HG03342 (cell line): ENCODE data around the gene GAMT.
"Not testable (repeated sequence)": the region's sequence is repeated elsewhere in the genome, so short reads cannot be mapped to it uniquely, and the experiment has no call there.

Source experiments
- ATAC-seq: cut with Tn5 transposase; IDR thresholded peaks from one replicate; pipeline ENCODE4 v1.9.1; 2021; ENCODE audit warnings: mild to moderate bottlenecking, moderate library complexity; ENCODE audit not compliant: unreplicated experiment

The GAMT gene

DNA sequence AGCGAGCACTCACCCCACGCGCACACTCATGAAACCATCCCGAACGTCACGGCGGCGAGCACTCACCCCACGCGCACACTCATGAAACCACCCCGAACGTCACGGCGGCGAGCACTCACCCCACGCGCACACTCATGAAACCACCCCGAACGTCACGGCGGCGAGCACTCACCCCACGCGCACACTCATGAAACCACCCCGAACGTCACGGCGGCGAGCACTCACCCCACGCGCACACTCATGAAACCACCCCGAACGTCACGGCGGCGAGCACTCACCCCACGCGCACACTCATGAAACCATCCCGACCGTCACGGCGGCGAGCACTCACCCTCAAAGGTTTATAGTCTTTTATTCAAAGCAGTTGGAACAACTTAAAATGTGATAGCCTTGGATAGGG lies 18.7 kb upstream of the GAMT start:
- not testable (repeated sequence) for ATAC-seq

DNA sequence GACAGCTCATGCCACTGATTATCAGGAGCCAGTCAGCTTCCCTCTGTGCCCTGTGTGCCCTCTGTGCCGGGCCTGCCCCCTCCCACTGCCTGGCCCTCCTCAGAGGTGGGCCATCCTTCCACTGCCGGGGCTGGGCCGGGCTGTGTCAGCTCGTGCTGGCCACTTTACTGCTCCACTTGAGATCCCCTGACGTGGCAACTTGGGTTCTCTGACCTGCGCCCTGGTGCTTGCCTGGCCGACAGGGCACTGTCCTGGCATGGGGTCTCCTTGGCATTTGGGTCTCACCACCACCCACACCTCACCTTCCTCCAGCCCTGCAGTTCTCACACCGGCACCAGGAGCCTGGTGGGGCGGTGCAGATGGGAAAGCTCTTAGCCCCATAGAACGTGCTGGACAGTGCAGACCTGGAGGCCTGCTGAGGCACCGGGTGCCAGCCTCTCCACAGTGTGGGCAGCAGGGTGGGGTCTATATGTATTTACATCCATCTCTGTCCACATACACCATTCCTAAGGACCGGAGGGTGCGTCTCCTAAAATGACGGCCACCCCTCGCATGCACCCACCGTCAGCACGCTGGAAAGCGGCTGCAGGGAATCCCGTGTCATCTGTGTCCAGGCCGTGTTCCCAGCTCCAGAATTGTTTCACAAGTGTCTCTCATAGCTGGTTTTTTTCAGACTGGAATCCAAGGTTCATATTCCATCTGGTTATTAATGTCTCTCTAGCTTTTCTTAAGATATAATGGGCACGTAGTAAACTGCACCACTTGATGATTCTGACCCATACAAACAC lies 17.8 kb upstream of the GAMT start:
- ATAC-seq, result no peak

DNA sequence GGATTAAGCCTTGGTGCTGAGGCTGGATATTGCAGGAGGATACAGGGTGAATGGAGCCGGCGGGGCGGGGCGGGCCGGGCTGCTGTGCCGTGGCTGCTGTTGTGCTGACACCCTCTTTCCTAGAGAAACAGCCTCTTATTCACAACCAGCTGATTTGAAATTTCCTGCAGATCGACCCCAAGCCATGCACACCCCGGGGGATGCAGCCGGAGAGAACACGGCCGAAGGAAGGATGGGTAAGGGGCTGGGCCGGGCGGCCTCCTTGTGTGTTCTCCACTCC lies 17.1 kb upstream of the GAMT start:
- no peak for ATAC-seq

DNA sequence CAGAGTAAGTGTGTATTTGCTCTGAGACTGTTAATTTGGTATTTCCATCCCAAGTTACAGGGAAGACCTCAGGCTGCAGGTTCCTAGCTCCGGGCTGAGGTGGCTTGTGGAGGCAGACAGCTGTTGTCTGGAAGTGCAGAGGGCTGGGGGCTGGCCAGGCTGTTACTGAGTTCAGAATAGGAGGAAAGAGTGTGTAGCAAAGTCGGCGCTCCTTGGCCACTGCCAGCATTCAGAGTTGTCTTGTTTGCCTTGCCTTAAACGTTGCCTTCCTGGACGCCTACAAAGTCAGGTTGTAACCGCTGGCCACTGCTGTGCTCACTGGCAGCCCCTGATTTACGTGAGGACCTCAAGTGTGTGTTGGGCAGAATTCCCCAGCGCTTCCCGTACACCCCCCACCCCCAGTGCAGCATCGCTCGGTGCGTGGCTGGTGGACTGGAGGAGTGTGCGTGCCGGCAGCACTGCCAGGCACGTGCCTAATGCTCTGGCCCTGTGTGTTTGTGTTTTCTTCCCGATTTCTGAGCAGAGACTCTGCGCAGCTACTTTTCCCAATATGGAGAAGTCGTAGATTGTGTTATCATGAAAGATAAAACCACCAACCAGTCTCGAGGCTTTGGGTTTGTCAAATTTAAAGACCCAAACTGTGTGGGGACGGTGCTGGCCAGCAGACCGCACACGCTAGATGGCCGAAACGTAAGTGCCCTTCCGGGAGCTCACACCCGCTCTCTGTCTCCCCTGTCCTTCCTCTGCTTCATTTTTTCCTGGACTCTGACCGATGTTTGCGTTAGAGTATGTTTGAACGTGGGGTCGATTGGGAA lies 16.5 kb upstream of the GAMT start:
- ATAC-seq, result no peak

DNA sequence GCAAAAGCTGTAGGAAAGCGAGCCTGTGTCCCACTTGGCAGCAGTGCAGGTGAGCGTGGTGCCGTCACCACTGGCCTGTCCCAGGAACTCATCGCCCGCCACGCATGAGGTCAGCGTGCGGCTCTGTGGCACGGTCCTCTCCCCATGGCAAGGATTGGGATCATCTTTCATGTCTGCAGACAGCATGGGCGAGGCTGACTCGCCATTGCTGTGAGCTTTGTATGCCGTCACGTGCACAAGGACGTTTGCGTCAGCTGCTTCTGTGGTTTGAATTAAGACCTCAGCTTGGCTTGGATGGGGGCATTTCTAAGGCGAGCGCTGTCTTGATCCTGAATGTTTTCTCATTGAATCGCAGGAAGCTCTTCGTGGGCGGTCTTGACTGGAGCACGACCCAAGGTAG lies 15.8 kb upstream of the GAMT start:
- ATAC-seq, result no peak

DNA sequence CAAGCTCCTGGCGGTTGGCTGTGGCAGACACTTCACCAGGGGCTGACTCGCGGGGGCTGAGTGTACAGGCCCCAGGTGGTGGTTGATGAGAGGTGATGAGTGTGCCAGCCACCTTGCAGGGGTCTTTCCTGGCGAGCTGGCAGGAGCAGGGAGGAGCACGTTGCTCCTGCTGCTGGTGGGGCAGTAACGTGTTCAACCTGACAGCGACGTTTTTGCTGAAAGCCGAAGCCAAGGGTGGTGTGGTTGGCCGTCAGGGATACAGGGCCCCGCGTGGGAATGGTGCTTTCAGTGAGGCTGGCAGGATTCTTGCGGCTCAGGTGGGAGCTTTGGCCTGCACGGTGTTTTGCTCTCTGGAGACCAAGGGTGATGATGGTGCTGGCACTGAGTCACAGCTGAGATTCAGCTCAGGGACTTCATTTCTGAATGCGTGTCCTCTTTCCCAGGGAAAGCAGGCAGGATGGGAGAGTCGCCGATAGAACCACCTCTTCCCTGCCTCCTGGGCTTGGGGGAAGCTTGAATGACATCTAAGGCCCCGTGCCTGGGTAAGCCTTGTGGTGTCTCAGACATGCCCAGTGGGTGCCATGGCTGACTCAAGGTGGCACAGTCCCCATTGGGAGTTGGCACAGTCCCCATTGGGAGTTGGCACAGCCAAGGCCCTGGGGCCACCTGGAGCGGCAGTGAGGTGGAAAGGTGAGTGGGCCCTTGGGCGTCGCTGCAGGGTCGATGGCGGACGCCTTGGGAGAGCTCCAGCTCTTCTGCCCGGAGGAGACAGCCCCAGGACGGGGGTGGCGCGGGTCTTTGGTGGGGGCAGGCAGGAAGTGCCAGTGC lies 14.9 kb upstream of the GAMT start:
- ATAC-seq, result no peak

DNA sequence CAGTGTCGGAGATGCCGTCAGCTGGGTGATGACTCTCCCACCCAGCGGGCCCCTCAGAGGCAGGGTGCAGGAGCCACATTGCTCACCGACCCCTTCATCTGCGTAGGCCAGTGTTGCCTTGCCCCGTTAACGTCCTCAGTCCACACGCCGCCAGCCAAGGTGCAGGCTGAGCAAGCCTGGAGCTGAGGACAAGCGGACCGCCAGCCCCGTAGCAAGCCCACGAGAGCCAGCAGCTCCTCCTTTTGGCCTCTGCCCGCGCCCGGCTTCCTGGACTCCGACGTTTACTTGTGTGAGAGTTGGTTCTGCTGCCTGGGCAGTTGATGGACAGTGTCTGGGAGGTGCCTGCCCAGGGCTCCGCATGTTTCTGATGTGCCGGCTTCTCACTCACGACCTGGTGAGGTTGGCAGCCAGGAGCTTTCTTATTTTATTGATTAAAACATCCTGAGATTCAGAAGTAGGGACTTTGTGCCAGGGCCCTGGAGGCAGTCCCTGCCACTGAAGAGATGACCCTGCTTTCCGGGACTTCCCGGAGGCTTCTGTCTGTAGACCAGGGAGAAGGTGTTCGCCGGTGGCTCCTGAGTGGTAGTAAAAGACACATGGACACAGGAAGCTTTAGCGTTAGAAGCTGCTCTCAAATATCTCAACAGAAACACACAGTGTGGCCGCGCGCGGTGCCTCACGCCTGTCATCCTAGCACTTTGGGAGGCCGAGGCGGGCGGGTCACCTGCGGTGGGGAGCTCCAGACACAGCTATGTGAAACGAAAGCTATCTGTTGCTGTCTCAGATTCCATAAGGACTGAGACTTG lies 11.9 kb upstream of the GAMT start:
- no peak for ATAC-seq

DNA sequence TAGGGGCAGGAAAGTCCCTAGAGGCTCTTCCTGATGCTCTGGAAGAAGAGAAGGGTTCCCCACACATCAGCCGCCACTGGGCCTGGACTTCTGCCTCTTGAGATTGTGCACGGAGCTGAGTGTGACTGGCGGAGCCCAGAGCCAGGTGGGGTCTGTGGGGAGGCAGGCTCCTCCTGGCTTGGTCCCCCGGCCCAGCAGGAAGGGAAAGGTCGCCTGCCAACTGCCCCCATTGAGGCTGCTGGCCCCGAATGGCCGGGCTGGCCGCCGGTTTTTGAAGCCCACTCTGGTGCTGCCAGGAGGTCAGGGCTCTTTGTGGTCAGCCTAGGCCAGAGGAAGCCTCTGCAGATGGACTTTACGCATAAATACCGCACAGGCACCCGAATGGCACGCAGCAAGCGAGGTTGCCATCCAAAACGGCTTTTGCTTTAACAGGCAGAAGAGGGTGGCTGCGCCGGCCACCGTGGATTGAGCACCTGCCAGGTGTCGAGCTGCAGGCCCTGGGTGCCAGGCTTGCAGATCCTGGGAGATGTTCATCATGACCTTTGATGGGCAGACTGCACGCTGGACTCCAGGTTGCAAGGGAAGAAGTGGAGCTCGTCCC lies 11.1 kb upstream of the GAMT start:
- no peak for ATAC-seq

DNA sequence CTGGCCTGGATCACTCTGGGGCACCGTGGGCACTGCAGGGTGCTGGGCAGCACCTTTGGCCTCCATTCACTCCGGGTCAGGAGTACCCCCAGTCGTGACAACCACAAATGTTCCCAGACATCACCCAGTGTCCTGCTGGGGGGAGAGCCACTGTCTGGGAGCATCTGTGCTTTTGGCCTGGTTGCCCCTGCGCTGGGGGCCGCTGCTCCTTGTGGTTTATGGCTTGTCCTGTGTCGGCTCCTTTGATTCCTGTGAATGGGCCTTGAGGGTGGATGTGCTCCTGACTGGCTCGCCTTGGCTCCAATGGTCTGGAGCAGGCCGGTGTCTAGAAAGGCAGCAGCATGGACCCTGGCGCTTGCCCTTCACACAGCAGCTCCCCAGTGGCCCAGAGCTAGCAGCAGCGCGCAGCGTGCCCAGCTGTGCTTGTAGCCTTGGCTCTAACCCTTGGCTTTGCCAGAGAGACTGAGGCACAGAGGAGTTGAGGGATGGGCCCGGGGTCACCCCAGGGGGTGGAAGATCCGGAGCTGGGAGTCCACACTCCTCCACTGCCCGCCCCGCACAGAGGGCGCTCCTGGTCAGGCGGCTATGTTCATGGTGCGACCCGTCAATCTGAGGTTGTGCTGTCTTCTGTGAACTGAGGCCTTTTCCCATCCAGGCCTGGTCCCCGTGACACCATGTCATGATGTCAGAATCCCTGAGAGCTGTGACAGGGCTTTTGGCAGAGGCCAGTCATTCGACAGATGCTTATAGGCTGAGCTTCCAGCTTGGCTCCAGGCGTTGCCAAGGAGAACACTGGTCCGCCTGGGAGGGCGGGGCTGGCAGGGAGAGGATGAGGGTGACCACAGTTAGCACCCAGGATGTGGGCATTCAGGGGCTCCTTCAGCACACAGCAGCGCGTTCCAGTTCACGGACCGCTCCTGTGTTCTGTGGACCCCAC lies 10.2 kb upstream of the GAMT start:
- no peak for ATAC-seq

DNA sequence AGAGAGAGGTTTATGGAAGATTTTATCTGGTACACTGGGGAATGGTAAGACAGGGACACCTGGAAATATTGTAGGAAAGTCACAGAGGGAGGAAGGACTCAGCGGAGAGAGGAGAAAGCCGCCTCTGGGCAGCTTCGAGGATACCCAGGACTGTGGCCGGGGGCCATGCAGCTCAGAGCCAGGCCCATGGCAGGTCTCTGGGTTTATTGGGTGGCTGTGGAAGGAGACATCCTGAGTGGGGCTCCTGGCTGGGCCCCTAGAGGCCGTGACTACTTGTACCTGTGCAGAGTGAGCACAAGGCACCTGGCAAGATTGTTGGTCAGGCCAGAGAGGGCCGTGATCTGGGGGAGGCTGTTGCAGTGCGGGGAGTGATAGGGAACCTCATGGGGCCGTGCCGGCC lies 9.4 kb upstream of the GAMT start:
- no peak for ATAC-seq

DNA sequence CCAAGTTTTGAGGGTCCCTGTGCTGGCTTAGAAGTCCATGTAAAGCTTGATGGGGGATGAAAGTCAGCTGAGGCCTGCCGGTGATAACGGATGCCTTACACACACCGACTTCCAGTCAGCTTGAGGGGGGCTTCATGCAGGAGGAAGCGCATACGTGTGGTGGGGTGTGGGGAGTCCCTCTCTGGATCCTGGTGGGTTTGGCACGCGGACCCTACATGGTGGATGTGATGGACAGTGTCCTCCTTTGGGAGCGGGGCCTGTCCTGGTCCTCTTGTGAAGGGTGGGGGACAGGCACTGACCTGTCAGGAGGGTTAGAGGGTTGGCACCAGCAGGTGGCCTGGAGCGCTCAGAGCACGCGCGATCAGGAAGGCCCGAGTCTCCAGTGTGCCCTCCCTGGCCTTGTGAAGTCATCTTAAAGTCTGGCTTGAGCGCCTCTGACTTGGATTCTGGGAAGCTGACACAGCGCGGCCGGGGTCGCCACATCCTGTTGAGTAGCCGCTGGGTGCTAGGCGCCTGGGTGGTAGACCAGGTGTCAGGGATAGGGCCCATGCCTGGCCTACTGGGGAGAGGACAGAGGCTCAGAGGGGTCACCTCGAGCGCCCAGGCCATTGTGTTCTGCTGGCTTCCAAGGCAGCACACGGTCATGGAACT lies 8.9 kb upstream of the GAMT start:
- ATAC-seq, result no peak

DNA sequence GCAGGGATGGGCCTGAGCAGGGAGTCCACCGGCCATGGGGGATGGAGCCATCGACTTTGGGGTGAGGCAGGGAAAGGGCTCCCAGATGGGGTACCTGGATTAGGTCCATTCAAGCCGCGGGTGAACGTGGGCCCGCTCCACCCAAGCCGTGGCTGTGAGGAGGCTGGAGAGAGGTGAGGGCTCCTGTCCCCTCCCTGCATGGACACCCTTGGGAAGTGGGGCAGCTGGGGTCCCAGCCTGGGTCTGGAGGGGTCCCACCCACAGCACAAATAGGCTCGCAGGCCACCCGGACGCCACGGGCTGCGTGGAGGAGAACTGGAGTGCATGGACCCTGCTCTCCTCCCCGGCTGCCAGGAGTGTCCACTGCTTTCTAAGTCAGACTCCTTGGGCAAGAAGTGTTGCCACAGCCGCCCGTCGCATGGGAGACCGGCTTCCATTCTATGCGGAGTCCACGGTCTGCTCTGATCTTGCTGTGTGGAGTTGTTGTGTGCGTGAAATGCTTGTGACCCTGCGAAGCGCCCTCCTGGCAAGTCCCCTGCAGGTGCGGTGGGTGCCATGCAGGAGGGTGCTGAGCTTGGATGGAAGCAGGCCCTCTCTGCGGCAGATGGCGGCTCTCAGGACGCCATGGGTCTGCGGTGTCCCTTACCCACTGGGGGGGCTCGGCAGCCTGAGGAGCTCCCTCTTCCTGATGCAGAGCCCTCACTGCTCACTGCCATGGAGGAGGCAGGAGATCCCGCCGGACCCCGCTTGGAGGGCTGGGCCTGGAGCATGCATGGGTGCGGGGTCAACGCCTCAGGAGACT lies 8.1 kb upstream of the GAMT start:
- ATAC-seq, result no peak

DNA sequence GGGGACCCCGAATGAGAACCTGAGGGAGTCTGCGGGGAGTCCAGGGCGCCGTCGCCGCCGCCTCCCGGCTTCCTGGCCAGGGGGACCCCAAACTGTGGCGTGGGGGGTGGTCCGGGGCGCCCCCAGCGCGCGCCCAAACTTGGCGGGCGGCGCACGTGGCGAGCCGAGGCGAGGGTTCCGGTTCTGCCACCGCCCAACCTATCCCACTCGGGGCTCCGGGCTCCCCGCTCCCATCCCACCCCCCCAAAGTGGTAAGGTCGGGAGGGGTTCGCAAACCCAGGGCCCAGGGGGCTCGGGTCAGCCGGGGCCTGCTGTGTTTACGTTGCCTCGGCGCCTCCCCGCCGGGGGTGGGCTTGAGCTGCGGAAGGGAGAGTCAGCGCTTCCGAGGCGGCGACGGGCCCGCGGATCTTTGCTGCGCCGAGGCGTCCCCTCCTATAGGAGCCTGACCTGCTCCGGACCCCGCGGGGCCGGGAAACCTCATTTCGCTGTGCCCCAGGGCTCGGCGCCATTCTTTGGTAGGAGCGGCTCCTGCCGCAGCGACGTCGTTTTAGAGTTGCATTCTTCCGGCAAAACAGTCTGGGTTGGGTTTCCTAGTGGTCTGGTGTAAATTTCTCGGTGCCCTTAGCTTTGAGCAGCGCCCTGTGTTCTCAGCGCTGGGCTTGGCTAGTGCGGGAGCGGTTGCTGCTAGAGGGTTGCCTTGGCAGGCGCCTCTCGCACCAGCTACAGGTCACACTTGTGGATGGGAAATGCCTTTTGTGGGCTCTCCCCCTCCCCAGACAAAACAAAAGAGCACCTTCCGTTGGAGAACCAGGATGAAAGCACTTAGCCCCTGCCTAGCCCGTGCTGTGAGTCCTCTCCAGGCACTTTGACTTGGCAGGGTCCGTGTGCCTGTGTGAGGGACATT lies 7.2 kb upstream of the GAMT start:
- ATAC-seq, result no peak

DNA sequence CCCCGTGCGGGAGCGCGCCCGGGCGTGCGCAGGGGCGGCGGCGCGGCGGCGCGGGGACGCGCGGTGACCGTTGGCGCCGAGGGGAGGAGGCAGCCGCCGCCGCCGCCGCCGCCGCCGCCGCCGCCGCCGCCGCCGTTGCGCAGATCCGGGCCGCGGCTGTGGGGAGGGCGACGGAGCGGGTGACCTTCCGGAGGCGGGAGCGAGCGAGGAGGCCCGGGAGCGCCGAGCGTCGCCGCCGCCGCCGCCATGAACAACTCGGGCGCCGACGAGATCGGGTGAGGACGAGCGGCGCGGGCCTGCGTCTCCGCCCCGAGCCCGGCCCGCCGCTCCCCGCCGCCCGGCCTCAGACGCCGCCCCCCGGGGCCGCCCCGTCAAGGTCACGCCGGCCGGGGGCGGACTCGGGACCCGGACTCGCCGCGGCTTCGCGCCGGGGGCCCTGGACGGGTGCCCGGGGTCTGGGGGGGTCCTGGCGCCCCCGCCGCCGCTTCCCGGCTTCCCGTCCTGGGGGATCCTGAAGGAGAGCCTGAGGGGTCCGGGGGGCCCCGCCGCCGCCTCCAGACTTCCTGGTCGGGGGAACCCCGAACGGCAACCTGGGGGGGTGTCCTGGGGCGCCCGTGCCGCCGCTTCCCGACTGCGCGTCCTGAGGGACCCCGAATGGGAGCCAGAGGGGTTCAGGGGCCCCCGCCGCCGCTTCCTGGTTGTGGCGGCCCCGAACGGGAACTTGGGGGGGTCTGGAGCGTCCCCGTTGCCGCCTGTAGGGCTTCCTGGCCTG lies 6.4 kb upstream of the GAMT start, which contains the start of gene DAZAP1:
DAZAP1 (plus strand) TSS at position 59 of the 772 bp plus-strand sequence; CDS start at position 247, 188 bp downstream.
- ATAC-seq, result peak; percentile 32

DNA sequence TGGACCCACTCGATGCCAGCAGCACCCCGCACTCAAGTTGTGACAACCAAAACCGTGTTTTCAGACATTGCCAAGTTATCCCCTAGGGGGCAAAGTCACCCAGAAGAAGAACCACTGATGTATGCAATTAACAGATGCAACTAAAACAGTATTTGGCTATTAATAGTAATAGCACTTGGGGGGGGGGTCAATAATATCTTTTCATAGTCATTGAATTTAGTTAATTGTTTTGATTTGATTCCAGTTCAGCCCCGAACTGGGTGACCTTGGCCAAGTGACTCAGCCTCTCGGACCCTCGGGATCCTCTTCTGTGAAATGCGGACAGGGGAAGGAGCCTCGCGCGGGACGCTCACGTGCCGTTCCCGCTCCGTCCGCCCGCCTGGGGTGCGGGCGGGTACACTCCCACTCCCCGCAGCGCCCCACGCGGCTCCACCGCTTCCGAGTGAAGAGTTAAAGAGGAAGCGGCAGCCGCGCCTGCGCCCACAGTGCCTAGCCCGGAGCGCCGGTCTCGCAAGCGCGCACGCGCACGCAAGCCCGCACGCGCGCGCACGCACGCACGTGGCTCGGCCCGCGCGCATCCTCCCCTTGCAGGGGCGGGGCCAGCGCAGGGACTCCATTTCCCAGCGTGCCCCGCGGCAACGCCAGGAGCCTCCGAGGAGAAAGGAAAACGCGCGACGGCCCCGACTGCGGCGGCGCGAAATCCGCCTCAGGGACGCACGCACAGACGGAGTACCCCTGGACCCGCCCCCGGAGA lies 5.6 kb upstream of the GAMT start:
- ATAC-seq, result peak; percentile 67
